ENCODE measurements around the gene DNA2.
A peak's percentile ranks its signal among the peaks of the same experiment; 100 is the strongest.

Gene DNA2

GRCh38 chr10:68446179-68446578 is 25.6 kb downstream of the DNA2 start:
- no peak for DNase-seq

GRCh38 chr10:68442971-68443370 is 28.8 kb downstream of the DNA2 start:
- DNase-seq, result no peak

GRCh38 chr10:68440898-68441297 is 30.9 kb downstream of the DNA2 start:
- DNase-seq, result no peak

- DNase-seq, result no peak
Measured at GRCh38 chr10:68435803-68436202, 36.0 kb downstream of the DNA2 start.

GRCh38 chr10:68434657-68435056 is 37.1 kb downstream of the DNA2 start:
- DNase-seq, result no peak

- no peak for DNase-seq
Measured at GRCh38 chr10:68428396-68429104, 43.2 kb downstream of the DNA2 start.

GRCh38 chr10:68424454-68425014 is 47.2 kb downstream of the DNA2 start:
- DNase-seq, result no peak

- no peak for DNase-seq
Measured at GRCh38 chr10:68423522-68423921, 48.3 kb downstream of the DNA2 start.

GRCh38 chr10:68419376-68419775 is 52.4 kb downstream of the DNA2 start:
- DNase-seq, result no peak

- no peak for DNase-seq
Measured at GRCh38 chr10:68408898-68409518, 62.8 kb downstream of the DNA2 start.

- DNase-seq, result peak; percentile 29
Measured at GRCh38 chr10:68406815-68407548, 64.8 kb downstream of the DNA2 start, which contains the start of gene RUFY2. TSS of gene RUFY2 (minus strand) at chr10:68407277. CDS start at chr10:68407189, 88 bp downstream.

- DNase-seq, result no peak
Measured at GRCh38 chr10:68406111-68406814, 65.5 kb downstream of the DNA2 start.

GRCh38 chr10:68403701-68404100 is 68.1 kb downstream of the DNA2 start:
- DNase-seq, result no peak

GRCh38 chr10:68402276-68402675 is 69.5 kb downstream of the DNA2 start:
- no peak for DNase-seq

- DNase-seq, result no peak
Measured at GRCh38 chr10:68397005-68397404, 74.8 kb downstream of the DNA2 start.

- no peak for DNase-seq
Measured at GRCh38 chr10:68385740-68386139, 86.0 kb downstream of the DNA2 start.

GRCh38 chr10:68371604-68372003 is 100.2 kb downstream of the DNA2 start:
- no peak for DNase-seq

GRCh38 chr10:68367121-68367520 is 104.7 kb downstream of the DNA2 start:
- DNase-seq, result no peak

- no peak for DNase-seq
Measured at GRCh38 chr10:68366600-68366999, 105.2 kb downstream of the DNA2 start.

- DNase-seq, result no peak
Measured at GRCh38 chr10:68365611-68366010, 106.2 kb downstream of the DNA2 start.

GRCh38 chr10:68364101-68364886 is 107.5 kb downstream of the DNA2 start:
- no peak for DNase-seq

Data from amniotic stem cell (primary cell).